HFF-Myc (cell line): ENCODE data around the gene PARP8.
A peak's percentile ranks its signal among the peaks of the same experiment; 100 is the strongest.
"Not testable (repeated sequence)": the region's sequence is repeated elsewhere in the genome, so short reads cannot be mapped to it uniquely, and the experiment has no call there.

Experiments used
- DNase-seq: peaks from one replicate; pipeline ENCODE4 v3.0.0-alpha.2; 2011; ENCODE audit warnings: low read depth; ENCODE audit errors: extremely low read depth
- H3K4me3 ChIP-seq: replicated peaks from 2 replicates; pipeline ENCODE4 v1.5.1; 2011; ENCODE audit warnings: low read depth, mild to moderate bottlenecking, control low read depth, low read length
- CTCF ChIP-seq: IDR thresholded peaks from 2 replicates; pipeline ENCODE4 v1.5.1; 2012; ENCODE audit warnings: mild to moderate bottlenecking, low read depth, low read length, control low read depth; ENCODE audit errors: missing control alignments

The PARP8 gene

DNA sequence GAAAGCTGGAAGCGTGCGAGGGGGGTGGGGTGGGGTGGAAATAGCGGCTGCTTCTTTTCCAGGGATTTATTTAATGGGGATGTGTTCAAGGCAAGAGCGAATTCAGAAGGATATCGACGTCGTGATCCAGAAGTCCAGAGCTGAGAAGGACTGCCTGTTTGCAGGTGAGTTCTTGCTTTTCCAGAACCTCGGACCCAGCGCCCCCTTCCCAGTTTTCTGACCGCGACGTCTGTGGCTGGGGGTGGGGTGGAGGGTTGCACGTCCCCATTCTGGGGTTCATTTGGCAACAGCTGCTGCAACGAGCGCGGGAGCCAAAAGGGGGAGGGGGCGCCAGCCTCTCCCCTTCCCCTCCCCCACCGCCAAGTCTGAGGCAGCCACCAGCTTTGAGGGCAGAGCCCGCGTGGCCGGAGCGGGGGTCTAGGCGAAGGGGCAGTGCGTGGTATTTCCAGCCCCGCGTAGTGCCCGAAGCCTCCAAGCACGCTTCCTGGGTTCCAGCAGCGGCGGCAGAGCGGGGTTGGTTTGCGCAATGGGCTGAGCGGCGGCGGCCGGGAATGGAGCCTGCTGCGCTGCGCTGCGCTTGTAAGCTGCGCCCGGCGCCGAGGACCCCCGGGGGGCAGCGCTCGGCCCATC, 701 bp downstream of the PARP8 start:
- TF ChIP-seq CTCF: no peak
- DNase-seq: no peak
- H3K4me3 ChIP-seq: peak overlapping the region; percentile 86

GRCh38 chr5:50667653-50668595, 1.5 kb downstream of the PARP8 start:
- peak overlapping the region; percentile 86 for H3K4me3 ChIP-seq
- DNase-seq: no peak
- no peak for TF ChIP-seq CTCF

DNA sequence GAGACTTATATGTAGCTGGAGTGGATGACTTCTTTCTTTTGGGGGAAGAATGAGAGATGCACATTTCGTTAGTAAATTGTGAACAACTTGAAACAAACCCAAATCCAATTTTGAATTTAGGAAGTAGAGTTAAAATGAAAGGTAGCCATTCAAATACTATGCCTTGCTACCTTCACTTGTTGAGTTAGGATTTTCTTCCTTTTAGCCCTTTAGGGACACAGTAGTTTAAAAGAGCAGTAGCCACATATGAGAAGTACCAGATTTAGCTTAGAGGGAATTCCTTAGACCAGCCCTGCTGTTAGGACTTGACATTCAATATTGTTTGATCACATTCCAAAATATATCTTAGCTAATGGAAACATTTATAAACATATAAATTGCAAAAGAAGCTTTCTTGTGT, 2.2 kb downstream of the PARP8 start:
- DNase-seq: not testable (repeated sequence)
- peak overlapping the region; percentile 86 for H3K4me3 ChIP-seq

DNA sequence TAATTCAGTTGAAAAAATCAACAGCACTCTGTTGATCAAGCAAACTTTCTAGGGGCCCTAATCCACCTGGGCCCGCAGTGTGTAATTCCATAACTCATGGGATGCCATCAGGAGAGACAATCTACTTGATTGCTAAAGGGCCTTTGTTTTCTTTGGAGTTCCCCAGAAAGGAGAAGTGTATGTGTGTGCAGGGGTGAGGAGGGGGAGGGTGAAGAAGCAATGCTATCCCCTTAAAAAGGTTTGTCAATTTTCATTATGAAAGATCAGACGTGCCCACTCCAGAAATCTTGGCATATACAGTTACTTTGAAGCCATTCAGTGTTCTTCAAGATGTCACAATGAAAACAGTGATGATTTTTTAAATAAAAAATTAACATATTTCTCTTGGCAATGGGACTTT, 6.2 kb downstream of the PARP8 start:
- no peak for DNase-seq
- TF ChIP-seq CTCF: no peak
- no peak overlapping the region for H3K4me3 ChIP-seq

DNA sequence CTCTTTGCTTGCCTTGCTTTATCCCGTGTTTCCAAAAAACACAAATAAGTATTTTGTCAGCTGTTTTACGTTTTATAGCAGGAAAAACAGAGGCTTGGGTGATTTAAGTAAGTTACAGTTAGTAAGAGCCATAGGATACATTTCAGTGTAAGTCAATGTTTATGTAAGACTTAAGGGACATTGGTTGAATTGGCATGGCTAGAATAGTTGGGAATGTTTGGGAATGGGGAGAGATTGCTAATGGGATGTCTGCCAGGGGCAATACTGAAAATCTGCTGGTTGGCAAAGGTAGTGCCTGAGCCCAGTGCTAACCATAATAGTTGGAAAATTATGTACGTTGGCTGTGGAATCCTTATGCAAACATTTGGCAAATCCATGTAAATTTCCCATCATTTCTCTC, 7.0 kb downstream of the PARP8 start:
- DNase-seq, H3K4me3 ChIP-seq: not testable (repeated sequence)

- no peak for TF ChIP-seq CTCF
- no peak for DNase-seq
- no peak overlapping the region for H3K4me3 ChIP-seq
Measured at GRCh38 chr5:50675385-50675784, 8.9 kb downstream of the PARP8 start.

GRCh38 chr5:50679554-50679953, 13.1 kb downstream of the PARP8 start:
- H3K4me3 ChIP-seq, DNase-seq: not testable (repeated sequence)

DNA sequence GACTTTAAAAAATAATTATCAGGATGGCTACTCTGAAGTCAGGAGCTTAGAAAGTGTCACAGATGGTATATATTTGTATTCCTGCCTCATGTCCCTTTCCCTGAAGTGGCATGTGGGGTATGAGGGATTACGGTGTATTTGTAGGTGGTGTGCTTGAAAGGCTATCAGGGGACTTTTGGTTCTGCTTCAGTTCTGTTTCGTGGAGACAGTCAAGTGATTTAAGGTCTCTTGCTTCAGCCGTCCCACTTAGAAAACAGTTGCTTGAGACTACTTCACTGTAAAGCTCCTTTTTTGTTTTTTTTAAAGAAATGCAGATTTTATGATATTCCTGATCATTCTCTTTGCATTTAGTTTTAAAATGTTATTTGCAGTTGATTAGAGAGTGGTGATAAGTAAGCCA, 18.3 kb downstream of the PARP8 start:
- H3K4me3 ChIP-seq: no peak overlapping the region
- DNase-seq: no peak

More for the DNA sequence above, 18.3 kb downstream of the PARP8 start:
- TF ChIP-seq CTCF: no peak
